Lung (tissue), 12 donors: ENCODE data around the gene SLMAP. TPM values are rescaled to one million over a fixed set of nuclear protein-coding genes. Genes with fewer than 3 reads are reported as not detected.
A peak's percentile ranks its signal among the peaks of the same experiment; 100 is the strongest.

Source experiments
- ATAC-seq: fragments of 200-7000 bp; cut with Tn5 transposase; one replicate; pipeline ENCODE4 v1.9.1; 2020; ENCODE audit warnings: moderate number of reproducible peaks; ENCODE audit not compliant: insufficient read depth, low FRiP score
- DNase-seq, 3 donors: peaks; one replicate each; pipeline ENCODE4 v3.0.0-alpha.2; 2013 to 2017
- H3K27ac ChIP-seq, 2 donors: one replicate each; pipeline ENCODE4 v1.5.1; 2013; ENCODE audit warnings: mild to moderate bottlenecking in 2 of 2, moderate library complexity in 2 of 2, control low read depth in 1 of 2, inconsistent platforms in 1 of 2, low read depth in 1 of 2, low read length in 1 of 2
- H3K27me3 ChIP-seq, 3 donors: one replicate each; pipeline ENCODE4 v1.5.1; 2013; ENCODE audit warnings: low read length in 2 of 3; ENCODE audit not compliant: control insufficient read depth in 3 of 3, insufficient read depth in 3 of 3
- H3K36me3 ChIP-seq, 4 donors: one replicate each; pipeline ENCODE4 v1.5.1; 2013; ENCODE audit warnings: low read length in 4 of 4, mild to moderate bottlenecking in 1 of 4, moderate library complexity in 1 of 4; ENCODE audit not compliant: control insufficient read depth in 4 of 4, insufficient read depth in 4 of 4
- H3K4me1 ChIP-seq, 5 donors: one replicate each; pipeline ENCODE4 v1.5.1; 2013; ENCODE audit warnings: low read length in 5 of 5, mild to moderate bottlenecking in 2 of 5, moderate library complexity in 1 of 5; ENCODE audit not compliant: control insufficient read depth in 5 of 5, insufficient read depth in 5 of 5
- H3K4me3 ChIP-seq: one replicate; pipeline ENCODE4 v1.5.1; 2013; ENCODE audit warnings: mild to moderate bottlenecking, control low read depth, moderate library complexity
- H3K9ac ChIP-seq, 2 donors: one replicate each; pipeline ENCODE4 v1.5.1; 2013; ENCODE audit warnings: low read length in 2 of 2, control low read depth in 1 of 2; ENCODE audit not compliant: insufficient read depth in 1 of 2
- H3K9me3 ChIP-seq, 4 donors: one replicate each; pipeline ENCODE4 v1.5.1; 2013; ENCODE audit warnings: low read length in 3 of 4, mild to moderate bottlenecking in 1 of 4, moderate library complexity in 1 of 4; ENCODE audit not compliant: control insufficient read depth in 4 of 4, insufficient read depth in 3 of 4
- CTCF ChIP-seq: IDR thresholded peaks from 2 replicates; pipeline ENCODE4 v1.5.1; 2012; ENCODE audit warnings: mild to moderate bottlenecking; ENCODE audit errors: control extremely low read depth, extremely low read depth
- WGBS, 2 donors: extraction: QIAGEN DNeasy Blood & Tissue Kit; methylation state at CpG; one replicate each; pipeline ENCODE4 v1.1.7; 2013; 5-methylcytosine and 5-hydroxymethylcytosine counted together
- polyA plus RNA-seq, 2 donors: library from polyadenylated mRNA; stranded (reverse); fragments of 200-250 nt; gene quantifications; one replicate each; pipeline ENCODE4 v1.2.1, GENCODE V29; 2013
- total RNA-seq, 2 donors: library from RNA; depleted of rRNA in 1 of 2; stranded (reverse); fragments of >200 nt in 1 of 2; gene quantifications; one replicate each; pipeline ENCODE4 v1.2.1, GENCODE V29; 2014 to 2021
- donor health status: control.
- donor health status: control.
- donor health status: Bipolar disorder and iron deficiency.
- donor health status: healthy.
- donor health status: DM: yes; HTN: yes; CAD: no.

The SLMAP gene
- total and polyA plus RNA-seq, 4 donors, result 11.4 to 118 (median 47.2) TPM

- Histone ChIP-seq H3K4me1 (peaks cover 0 to 3% (median 0%) of the 10 kb centered on the region in 5 donors), H3K9me3 (no peaks in the 10 kb centered on the region), H3K27me3 (no peaks in the 10 kb centered on the region), H3K36me3 (no peaks in the 10 kb centered on the region), H3K9ac (no peak overlapping the region), H3K27ac (no peak overlapping the region), H3K4me3 (no peak overlapping the region)
- DNase-seq (no peak), ATAC-seq (no peak)
- no peak for TF ChIP-seq CTCF
- 96 to 98% methylated on average over 5 of the region's 5 CpGs for WGBS, 2 donors
Measured at GRCh38 chr3:57968501-57968900, 212.4 kb downstream of the SLMAP start.

GRCh38 chr3:57971975-57972374 lies 215.9 kb downstream of the SLMAP start:
- DNase-seq (no peak), ATAC-seq (no peak)
- Histone ChIP-seq H3K27ac (peak overlapping the region in 1 of 2 donors; percentile 37), H3K9ac (no peak overlapping the region), H3K36me3 (no peaks in the 10 kb centered on the region), H3K9me3 (no peaks in the 10 kb centered on the region), H3K4me3 (no peak overlapping the region), H3K4me1 (peaks cover 0 to 3% (median 0%) of the 10 kb centered on the region in 5 donors), H3K27me3 (no peaks in the 10 kb centered on the region)
- WGBS, 2 donors, result 50 to 57% methylated on average over 4 of the region's 4 CpGs
- no peak for TF ChIP-seq CTCF

- Histone ChIP-seq H3K9me3 (no peaks in the 10 kb centered on the region), H3K4me3 (no peak overlapping the region), H3K27me3 (no peaks in the 10 kb centered on the region), H3K27ac (peak overlapping the region in 1 of 2 donors; percentile 37), H3K36me3 (no peaks in the 10 kb centered on the region), H3K4me1 (peaks cover 0 to 3% (median 0%) of the 10 kb centered on the region in 5 donors), H3K9ac (no peak overlapping the region)
- DNase-seq, result no peak
- WGBS, 2 donors, result 49 to 67% methylated on average over 9 of the region's 9 CpGs
- TF ChIP-seq CTCF, result no peak
- ATAC-seq, result no peak
Measured at GRCh38 chr3:57972531-57973111, 216.5 kb downstream of the SLMAP start.
